GM21723 (cell line): ENCODE data around the gene MAPK12.
"Not testable (repeated sequence)": the region's sequence is repeated elsewhere in the genome, so short reads cannot be mapped to it uniquely, and the experiment has no call there.

ENCODE experiments used
- ATAC-seq: cut with Tn5 transposase; IDR thresholded peaks from one replicate; pipeline ENCODE4 v1.9.1; 2021; ENCODE audit warnings: mild to moderate bottlenecking, moderate library complexity; ENCODE audit not compliant: unreplicated experiment

MAPK12 gene

DNA sequence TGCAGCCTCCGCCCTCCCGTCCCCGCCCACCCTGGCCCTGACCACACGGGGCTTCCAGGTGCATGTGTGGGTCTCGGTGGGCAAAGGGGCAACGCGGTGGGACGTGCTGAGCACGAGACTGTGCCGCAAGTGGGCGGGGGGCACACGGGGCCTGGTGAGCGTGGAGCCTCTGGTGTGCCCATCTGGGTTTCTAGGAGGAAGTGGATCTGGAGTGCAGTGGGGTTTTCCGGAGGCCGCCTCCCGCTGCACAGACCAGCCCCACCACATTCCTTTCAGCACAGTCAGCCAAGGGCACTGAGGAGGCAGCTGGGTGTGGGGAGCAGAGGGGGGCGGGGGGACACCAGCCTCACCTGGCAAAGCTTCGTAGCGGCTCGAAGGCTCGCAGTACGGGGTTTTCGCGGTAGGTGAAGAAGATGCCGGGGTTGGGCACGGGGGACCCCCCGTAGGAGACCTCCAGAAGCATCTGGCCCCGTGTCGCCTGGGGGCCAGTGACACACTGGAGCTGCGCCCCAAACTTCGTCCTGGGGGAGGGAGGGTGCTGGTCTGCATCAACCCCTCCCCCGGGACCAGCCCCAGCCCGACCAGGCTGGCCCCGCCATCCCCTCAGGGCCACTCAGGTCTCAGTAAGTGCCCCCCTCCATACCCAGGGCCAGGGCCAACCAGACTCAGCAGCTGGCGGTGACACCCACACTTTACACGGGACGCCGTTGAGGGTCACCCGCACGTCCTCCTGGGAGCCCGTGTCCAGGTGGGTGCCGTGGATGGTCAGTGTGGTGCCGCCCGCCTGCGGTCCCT is 21.1 kb upstream of the MAPK12 start:
- ATAC-seq, result no peak

- ATAC-seq, result no peak
Measured at GRCh38 chr22:50281957-50282356, 20.5 kb upstream of the MAPK12 start.

- no peak for ATAC-seq
Measured at GRCh38 chr22:50281384-50281760, 19.9 kb upstream of the MAPK12 start.

- ATAC-seq, result no peak
Measured at GRCh38 chr22:50280708-50281383, 19.4 kb upstream of the MAPK12 start.

DNA sequence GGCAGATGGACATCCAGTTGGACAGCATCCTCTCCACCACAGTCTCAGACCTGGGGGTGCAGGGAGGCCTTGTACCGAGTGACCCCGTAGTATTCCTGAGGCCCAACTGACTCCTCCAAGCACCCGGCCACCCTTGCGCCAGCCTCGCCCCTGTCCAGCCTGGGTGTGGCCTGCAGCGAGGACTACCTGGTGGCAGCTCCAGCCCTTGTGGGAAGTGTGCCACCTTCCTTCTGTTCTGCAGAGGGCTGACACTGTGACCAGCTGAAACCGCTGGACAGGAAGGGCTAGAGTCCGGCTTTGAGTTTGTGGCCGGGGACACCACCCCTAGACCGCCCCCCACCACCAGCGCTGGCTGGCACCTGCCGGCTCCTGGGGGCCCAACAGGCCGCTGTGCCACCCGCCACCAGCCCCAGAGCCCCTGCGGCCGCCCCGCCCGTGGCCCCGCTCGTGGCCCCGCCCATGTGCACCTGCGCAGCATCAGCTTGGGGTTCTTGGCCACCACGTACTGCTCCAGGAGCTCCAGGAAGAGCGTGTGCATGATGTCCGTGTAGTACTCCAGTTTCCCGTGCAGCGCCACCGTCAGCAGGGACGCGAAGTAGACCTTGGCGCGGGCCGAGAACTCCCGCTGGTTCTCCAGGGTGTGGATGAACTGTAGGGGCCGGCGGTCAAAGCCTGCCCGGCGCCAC is 18.7 kb upstream of the MAPK12 start:
- no peak for ATAC-seq

DNA sequence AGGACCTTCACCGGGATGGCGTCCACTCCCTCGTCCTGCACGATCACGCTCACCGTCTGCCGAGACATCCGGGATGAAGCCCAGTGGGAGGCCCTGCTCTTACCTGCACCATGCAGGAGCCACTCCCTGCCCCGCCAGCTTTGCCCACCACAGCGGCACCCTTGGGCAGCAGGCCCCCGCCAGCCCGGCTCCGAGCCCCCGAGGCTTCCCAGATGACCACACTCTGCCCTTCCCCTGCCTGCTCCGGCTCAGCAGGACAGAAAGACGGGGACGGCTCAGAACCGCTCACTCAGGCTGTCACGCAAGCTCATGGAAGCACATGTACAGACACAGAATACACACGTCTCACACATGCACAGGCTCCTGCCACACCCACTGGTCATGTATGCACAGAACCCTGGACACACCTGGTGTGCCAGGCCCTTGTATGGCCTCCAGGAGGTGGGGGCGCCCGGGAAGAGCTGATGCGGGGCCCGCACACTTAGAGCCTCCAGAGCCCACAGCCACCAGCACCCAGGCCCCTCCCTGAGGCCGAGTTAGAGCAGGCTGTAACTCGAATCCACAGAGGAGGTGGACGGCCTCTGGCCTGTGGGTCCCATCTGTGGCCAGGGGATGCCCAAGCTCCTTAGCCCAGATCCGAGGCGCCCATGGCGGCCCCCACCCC is 17.6 kb upstream of the MAPK12 start:
- ATAC-seq, result no peak

- ATAC-seq, result no peak
Measured at GRCh38 chr22:50278461-50278860, 17.0 kb upstream of the MAPK12 start.

- no peak for ATAC-seq
Measured at GRCh38 chr22:50277761-50278160, 16.3 kb upstream of the MAPK12 start.

GRCh38 chr22:50276143-50276542 is 14.7 kb upstream of the MAPK12 start:
- ATAC-seq, result peak; percentile 48

GRCh38 chr22:50275181-50276055 is 13.9 kb upstream of the MAPK12 start:
- ATAC-seq, result no peak

GRCh38 chr22:50274771-50275170 is 13.3 kb upstream of the MAPK12 start:
- no peak for ATAC-seq

- no peak for ATAC-seq
Measured at GRCh38 chr22:50274311-50274710, 12.8 kb upstream of the MAPK12 start.

- not testable (repeated sequence) for ATAC-seq
Measured at GRCh38 chr22:50273781-50274180, 12.3 kb upstream of the MAPK12 start.

- not testable (repeated sequence) for ATAC-seq
Measured at GRCh38 chr22:50273352-50273751, 11.9 kb upstream of the MAPK12 start.

DNA sequence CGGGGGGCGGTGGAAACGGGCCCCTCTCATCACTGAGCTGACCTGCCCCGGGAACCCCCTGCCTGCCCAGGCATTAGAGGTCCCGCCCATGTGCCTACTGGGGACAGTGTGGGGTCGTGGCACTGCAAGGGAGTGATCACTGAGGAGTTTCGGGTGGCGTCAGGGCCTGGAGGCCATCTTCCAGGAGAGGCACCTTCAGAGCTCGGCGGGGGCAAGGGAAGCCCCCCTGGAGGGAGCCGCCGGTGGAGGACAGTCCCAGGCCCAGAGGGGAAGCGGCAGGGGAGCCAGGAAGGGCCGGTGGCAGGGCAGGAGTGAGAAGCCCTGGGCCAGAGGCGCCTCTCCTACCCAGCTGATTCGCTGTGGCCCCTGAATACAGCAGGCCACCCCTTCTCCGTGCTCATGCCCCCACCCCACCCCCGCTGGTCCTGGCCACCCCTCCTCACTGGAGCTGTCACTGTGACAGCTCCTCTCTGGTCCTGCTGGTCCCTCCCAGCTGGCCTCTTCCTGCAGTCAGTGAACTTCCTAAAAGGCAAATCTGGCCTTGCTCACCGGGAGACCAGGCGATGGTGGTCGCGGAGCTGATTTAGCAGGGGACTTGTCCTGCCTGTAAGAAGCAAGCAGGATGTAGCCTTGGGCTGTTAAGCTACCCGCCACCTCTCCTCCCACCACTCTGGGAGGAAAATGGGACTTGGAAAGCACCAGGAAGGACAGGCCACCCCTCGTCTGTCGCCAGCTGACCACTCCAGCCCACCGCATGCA is 10.7 kb upstream of the MAPK12 start:
- ATAC-seq, result no peak

DNA sequence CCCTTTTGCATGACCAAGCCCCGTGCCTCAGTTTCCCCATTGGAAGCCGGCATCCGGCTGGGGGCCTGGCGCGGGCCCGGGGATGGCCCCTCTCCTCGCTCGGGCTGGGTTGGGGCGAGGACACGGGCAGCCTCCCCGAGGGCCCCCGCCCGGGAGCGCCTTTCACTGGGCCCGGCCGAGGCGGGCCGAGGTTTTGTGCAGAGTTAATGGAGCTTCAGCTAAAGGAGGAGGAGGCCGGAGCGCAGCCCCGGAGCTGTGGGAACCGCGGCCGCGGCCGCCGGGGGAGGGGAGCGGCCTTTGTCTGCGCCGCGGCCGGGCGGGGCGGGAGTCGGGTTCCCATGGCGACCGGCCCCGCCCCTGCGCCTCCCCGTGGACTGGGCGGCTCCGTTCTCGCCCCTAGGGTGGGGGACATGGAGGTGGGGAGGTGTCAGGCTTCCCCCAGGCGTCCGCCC is 10.1 kb upstream of the MAPK12 start:
- ATAC-seq, result no peak

DNA sequence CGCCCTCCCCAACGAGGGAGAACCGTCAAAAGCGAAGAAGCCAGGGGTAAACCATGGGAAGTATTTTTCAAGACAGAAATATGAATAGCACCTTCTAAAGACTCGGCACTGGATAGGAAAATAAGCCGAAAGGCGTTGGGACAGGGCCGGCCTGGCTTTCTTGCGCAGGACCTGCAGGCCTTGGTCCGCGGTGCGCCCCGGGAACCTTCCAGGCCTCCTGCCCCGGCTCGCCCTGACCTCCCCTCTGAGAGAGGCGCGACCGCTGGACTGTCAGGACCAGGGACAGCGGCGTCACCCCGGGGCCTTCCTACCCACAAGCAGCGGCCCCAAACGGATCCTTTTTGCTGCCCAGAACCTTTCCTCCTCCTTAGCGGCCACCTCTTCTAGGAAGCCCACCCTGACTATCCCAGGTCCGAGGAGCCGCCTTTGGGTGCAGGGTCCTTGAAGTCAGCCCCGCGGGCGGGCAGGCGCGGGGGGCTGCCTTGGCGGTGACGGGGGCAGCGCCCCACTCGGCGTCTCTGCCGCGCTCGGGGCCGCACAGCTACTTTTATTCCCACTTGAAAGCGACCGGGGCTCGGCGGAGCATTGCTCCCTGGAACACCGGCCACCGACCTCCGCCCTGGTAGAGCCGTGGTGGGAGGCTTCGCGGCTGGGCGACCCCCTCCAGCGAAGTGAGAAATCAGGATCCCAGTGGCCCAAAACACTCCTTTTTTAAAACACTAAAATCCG is 9.3 kb upstream of the MAPK12 start:
- no peak for ATAC-seq

DNA sequence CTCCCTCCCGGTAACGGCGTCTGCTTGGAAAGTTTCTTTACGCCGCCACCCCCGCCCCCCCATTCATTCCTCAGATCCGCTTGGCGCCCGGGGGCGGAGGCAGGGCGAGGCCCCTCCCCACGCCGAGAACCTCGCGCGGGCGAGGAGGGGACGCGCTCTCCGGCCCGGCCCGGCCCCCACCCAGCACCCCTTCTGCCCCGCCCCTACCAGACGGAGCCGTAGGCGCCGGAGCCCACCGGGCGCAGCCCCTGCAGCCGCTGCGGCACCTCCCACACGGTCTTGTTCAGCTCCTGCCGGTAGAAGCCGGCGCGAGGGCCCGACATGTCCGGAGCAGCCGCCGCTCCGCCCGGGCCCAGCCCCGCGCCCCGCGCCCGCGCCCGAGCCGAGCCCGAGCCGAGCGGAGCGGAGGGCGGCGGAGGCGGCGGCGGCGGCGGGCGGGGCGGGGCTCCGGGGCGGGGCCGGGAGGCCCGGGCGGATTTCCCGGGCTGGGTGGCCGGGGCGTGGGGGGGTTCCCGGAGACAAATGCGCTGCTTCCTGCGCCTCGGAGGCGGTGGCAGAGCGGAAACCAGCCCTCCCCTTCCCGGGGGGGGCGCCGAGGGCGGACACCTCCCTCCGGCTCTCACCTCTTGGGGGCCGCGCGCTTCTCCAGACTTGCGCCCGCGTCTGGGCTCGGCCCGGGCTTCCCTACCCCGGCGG is 8.6 kb upstream of the MAPK12 start, which contains the start of gene MAPK11:
TSS of gene MAPK11 (minus strand) at position 411 of the 696 bp plus-strand sequence. CDS start at position 323, 88 bp downstream.
- peak; percentile 46 for ATAC-seq
